Hepatocyte (in vitro differentiated cells): ENCODE data around the gene RPL36AL.

Source experiments
- CTCF ChIP-seq: fragments of 200-600 bp; sonication (generic); IDR thresholded peaks from 2 replicates; pipeline ENCODE4 v1.5.1; 2016; ENCODE audit warnings: antibody characterized with exemption, mild to moderate bottlenecking; ENCODE audit not compliant: poor library complexity
- EZH2 ChIP-seq: fragments of 200-600 bp; sonication (generic); IDR thresholded peaks from 2 replicates; pipeline ENCODE4 v1.6.1; 2016; ENCODE audit warnings: antibody characterized with exemption, mild to moderate bottlenecking, borderline replicate concordance
- EZH2phosphoT487 ChIP-seq: fragments of 200-600 bp; sonication (generic); IDR thresholded peaks from one replicate; pipeline ENCODE4 v1.6.1; 2018; ENCODE audit warnings: antibody characterized with exemption, mild to moderate bottlenecking, low read depth, moderate library complexity; ENCODE audit not compliant: unreplicated experiment, severe bottlenecking

- TF ChIP-seq EZH2 (no peak), CTCF (no peak), EZH2phosphoT487 (no peak)
Observed at GRCh38 chr14:49621114-49621881, 872 bp upstream of the RPL36AL start.
